SKM-1 treated with dmso at 0.1 percent for 144 hours (cell line): Measurements from ENCODE around the gene GJA1.
"Not testable (repeated sequence)": the region's sequence is repeated elsewhere in the genome, so short reads cannot be mapped to it uniquely, and the experiment has no call there.

ENCODE experiments used
- DNase-seq: peaks from one replicate; lab custom pipeline; 2025; ENCODE audit not compliant: unreplicated experiment; lab: John Stamatoyannopoulos, UW

Gene GJA1

GRCh38 chr6:121436960-121437850, 1.8 kb downstream of the GJA1 start:
- DNase-seq: no peak

- DNase-seq: no peak
Measured at GRCh38 chr6:121437851-121438651, 2.6 kb downstream of the GJA1 start.

DNA sequence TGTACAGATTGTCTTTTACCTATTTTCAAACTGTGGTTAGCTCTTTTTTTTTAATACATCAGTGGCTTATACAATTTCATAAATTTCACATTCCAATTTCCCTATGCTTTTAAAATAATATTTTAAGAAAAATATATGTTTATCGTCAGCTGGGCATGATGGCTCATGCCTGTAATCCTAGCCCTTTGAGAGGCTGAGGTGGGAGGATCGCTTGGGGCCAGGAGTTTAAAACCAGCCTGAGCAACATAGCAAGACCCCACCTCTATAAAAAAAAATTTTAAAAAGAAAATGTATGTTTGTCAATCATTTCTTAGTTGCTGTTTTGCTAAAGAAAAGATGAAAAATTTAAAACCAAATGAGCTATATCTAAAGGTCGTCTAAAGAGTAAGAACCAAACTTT, 3.4 kb downstream of the GJA1 start:
- DNase-seq: no peak

DNA sequence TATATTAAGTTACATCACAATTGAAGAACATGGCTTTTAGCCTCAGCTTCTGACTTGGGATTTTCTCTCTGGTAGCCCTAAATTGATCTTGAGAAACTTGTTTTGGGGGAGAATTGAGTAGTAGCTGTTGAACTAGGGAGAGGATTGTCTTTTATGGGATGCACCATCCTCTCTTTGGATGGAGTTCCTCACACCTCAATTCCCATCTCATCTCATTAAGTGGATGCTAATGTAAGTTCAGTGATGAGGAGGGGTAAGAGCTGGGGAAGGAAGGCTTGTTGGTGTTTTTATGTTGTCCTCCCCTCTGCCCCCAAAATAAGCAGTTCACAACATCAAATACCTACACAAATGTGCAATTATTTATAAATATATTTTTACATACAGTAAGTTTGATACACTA, 4.0 kb downstream of the GJA1 start:
- DNase-seq: no peak

- no peak for DNase-seq
Measured at GRCh38 chr6:121439926-121440325, 4.5 kb downstream of the GJA1 start.

DNA sequence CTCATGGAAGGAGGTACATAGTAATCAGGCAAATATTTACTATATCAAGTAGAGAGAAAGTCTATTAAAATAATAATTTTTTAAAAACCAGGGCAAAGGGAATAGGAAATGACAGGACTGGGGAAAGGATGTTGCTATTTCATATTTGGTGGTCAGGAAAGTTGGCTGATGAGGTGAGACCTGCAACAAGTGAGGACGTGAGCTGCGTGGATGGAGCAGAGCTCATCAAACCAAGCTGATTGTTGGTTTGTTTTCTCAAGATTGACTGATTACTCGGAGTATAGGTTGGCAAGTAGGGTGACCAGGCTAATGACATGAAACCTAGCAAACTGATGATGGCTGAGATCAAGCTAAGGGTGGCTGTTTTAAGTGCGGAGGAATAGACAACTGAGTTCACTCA, 6.0 kb downstream of the GJA1 start:
- DNase-seq: no peak

- no peak for DNase-seq
Measured at GRCh38 chr6:121442576-121442975, 7.1 kb downstream of the GJA1 start.

- DNase-seq: no peak
Measured at GRCh38 chr6:121443971-121444541, 8.6 kb downstream of the GJA1 start.

- not testable (repeated sequence) for DNase-seq
Measured at GRCh38 chr6:121446705-121447104, 11.3 kb downstream of the GJA1 start.

GRCh38 chr6:121447746-121448145, 12.3 kb downstream of the GJA1 start:
- not testable (repeated sequence) for DNase-seq

DNA sequence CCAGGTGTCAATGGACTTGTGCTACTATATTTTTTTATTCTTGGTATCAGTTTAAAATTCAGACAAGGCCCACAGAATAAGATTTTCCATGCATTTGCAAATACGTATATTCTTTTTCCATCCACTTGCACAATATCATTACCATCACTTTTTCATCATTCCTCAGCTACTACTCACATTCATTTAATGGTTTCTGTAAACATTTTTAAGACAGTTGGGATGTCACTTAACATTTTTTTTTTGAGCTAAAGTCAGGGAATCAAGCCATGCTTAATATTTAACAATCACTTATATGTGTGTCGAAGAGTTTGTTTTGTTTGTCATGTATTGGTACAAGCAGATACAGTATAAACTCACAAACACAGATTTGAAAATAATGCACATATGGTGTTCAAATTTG, 13.1 kb downstream of the GJA1 start:
- not testable (repeated sequence) for DNase-seq

GRCh38 chr6:121449331-121449730, 13.9 kb downstream of the GJA1 start:
- no peak for DNase-seq

DNA sequence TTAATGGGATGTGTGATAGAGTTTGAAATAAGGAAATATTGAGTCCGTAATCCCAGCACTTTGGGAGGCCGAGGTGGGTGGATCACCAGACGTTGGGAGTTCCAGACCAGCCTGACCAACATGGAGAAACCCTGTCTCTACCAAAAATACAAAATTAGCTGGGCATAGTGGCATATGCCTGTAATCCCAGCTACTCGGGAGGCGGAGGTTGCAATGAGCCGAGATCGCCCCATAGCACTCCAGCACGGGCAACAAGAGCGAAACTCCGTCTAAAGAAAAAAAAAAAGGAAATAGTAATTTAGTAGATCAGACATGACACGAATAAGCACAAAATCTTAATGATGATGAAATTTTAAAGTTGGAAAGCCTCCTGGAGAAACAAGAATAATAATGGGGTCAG, 14.8 kb downstream of the GJA1 start:
- DNase-seq: no peak

DNA sequence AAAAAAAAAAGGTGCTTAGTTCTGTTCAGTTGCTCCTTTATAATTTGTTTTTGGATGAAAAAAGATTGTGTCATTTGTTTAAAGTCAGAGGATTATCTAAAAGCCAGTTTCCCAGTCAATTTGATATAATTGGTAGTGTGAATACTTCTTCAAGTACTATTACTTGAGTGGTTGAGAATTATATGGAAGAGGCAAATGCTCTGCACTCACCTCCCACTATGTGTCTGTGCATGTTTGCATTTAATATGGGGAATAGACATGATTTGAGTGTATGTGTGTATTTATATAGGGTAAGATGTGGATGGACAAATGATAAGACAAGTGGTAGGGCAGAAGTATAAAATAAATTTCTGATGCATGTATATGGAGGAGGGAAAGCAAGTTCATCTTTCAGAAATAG, 15.8 kb downstream of the GJA1 start:
- DNase-seq: no peak

DNA sequence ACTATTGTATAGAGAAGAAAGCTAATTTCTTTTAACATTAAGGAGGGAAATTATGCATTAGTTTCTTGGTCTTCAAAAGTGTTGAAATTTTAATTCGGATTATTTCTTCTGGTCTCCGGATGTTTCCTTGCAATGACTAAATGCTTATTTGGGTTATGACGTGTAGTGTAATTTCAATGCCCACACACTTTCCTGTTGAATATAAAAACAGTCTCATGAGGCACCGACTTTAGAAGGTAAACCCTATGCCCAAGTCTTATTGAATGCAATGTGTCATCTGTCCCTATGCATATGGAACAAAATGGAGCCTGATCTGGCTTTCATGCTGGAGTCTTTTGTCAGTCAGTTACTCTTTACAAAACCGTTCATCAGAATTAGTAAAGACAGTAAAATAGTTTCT, 17.7 kb downstream of the GJA1 start:
- no peak for DNase-seq

GRCh38 chr6:121460170-121460569, 24.7 kb downstream of the GJA1 start:
- DNase-seq: no peak

- no peak for DNase-seq
Measured at GRCh38 chr6:121463087-121463486, 27.6 kb downstream of the GJA1 start.

DNA sequence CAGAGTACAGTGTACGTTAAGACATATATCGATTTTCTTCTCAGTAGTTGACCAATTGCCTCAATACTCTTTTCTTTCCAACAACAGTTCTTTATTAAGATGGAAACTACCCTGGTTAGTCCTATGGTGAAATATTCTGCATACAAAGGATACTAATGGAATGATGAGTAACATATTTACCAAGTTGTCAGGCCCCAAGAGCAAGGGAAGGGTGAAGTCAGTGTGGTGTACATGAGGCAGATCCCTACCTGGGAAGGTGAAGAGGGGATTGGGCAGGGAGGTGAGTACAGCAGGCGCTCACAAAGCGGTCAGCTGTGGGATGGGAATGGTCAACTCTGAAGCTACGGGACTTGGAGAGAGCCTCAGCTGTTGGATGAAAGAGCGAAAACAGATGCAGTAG, 29.7 kb downstream of the GJA1 start:
- no peak for DNase-seq

DNA sequence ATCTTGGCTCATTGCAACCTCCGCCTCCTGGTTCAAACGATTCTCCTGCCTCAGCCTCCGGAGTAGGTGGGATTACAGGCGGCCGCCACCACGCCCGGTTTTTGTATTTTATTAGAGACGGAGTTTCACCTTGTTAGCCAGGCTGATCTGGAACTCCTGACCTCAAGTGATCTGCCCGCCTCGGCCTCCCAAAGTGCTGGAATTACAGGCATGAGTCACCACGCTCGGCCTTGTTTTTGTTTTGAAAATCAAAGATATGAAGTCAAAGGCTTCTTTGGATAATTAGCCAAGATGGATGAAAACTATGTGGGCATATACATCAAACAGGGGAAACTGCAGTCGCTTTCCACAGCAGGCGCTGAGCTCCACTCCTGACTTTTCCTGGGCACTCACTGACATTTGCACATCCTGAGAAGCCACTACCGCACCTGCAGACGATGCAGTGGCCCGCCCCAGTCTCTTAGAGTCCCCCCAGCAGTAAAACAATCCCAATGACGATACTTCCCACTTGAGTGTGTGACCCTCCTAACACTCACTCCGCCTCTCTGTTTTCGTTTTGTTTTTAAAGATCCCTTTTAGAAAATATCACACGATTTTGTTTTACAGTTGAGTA, 44.1 kb downstream of the GJA1 start:
- no peak for DNase-seq

DNA sequence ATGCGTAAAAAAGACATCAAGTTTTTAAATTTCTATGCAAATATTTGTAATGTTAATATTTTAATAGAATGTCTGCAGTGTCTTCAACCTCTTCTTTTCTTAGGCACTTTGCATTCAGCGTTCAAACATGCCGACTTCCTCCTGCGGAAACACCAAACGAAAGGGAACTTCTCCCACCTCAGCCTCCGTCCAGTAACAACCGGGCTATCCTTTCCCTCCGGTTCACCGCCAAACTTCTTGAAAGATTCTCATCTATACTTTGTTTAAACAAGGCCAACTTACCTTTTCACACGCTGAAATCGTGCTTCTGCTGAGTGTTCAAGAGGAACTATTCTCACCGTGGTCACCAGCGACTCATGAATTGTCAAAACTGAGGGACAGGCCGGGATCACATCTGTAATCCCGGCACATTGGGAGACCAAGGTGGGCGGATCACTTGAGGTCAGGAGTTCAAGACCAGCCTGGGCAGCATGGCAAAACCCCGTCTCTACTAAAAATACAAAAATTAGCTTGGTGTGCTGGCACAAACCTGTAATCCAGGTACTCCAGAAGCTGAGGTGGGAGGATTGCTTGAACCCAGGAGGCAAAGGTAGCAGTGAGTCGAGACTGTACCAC, 44.8 kb downstream of the GJA1 start:
- DNase-seq: no peak
